OCI-LY1 (cell line): ENCODE measurements around the gene CDHR5.

ENCODE experiments used
- EZH2 ChIP-seq: fragments of 200-600 bp; sonication (generic), shearing (Covaris generic); IDR thresholded peaks from 2 replicates; pipeline ENCODE4 v1.8.0; 2017; ENCODE audit warnings: borderline replicate concordance, mixed run types, mild to moderate bottlenecking, antibody characterized with exemption, low read length, moderate library complexity, mixed read lengths
- TF ChIP-seq, protein P1 (sequence below): fragments of 200-600 bp; sonication (generic), shearing (Covaris generic); IDR thresholded peaks from 2 replicates; pipeline ENCODE4 v1.5.1; 2017; ENCODE audit warnings: mild to moderate bottlenecking, antibody characterized with exemption, low read length, moderate library complexity, mixed read lengths

DNA sequence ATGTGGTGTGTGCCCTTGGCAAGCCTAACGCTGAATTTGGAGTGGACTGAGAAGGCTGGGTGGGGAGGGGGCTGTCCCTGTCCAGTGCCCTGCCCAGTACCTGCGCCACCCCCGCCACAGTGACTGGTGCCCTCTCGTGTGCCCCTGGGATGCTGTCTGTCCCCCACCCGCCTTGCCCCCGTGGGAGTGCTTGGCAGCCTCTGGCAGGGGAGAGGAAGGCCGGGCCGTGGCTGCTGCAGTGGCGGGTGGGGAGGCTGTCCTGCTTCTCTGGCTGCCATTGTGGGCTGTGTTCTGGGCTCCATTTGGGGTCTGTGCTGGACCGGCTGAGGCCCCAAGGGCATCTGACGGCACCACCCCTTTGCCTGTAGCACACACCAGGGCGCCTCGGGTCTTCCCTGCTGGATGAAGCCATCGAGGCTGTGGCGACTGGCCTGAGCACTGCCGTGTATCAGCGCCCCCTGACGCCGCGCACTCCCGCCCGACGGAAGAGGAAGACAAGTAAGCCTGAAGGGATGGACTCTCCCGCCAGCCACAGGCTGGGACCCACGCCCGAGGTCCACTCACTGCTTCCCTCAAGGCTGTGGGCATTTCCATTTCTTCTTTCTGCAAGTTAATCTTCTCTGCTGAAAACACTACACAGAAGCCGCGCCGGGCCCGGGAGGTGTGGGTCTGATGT, 26.6 kb downstream of the CDHR5 start:
- TF ChIP-seq, protein P1, sequence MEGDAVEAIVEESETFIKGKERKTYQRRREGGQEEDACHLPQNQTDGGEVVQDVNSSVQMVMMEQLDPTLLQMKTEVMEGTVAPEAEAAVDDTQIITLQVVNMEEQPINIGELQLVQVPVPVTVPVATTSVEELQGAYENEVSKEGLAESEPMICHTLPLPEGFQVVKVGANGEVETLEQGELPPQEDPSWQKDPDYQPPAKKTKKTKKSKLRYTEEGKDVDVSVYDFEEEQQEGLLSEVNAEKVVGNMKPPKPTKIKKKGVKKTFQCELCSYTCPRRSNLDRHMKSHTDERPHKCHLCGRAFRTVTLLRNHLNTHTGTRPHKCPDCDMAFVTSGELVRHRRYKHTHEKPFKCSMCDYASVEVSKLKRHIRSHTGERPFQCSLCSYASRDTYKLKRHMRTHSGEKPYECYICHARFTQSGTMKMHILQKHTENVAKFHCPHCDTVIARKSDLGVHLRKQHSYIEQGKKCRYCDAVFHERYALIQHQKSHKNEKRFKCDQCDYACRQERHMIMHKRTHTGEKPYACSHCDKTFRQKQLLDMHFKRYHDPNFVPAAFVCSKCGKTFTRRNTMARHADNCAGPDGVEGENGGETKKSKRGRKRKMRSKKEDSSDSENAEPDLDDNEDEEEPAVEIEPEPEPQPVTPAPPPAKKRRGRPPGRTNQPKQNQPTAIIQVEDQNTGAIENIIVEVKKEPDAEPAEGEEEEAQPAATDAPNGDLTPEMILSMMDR = no peak
- no peak for TF ChIP-seq EZH2
